SK-N-MC (cell line): ENCODE results near the gene SLFNL1.

Source experiments
- DNase-seq: peaks from one replicate; pipeline ENCODE4 v3.0.0-alpha.2; 2011; ENCODE audit warnings: low read depth, low spot score
- H3K27ac ChIP-seq: fragments of 200-600 bp; sonication (generic); 2 replicates; pipeline ENCODE4 v1.5.1; 2016; ENCODE audit warnings: mixed run types
- H3K36me3 ChIP-seq: fragments of 200-600 bp; sonication (generic); 2 replicates; pipeline ENCODE4 v1.6.1; 2017; ENCODE audit warnings: antibody characterized with exemption, low read length, mixed read lengths; ENCODE audit not compliant: insufficient read depth
- H3K4me3 ChIP-seq: fragments of 200-600 bp; sonication (generic); 2 replicates; pipeline ENCODE4 v1.5.1; 2016
- H3K9ac ChIP-seq: fragments of 200-600 bp; sonication (generic); 2 replicates; pipeline ENCODE4 v1.8.0; 2017; ENCODE audit warnings: mixed run types, mixed read lengths; ENCODE audit not compliant: insufficient read length
- H3K9me3 ChIP-seq: fragments of 200-600 bp; sonication (generic); 2 replicates; pipeline ENCODE4 v1.6.1; 2017; ENCODE audit warnings: low read depth, mild to moderate bottlenecking, antibody characterized with exemption, low read length, moderate library complexity, mixed read lengths
- EZH2 ChIP-seq: fragments of 200-600 bp; sonication (generic); IDR thresholded peaks from one replicate; pipeline ENCODE4 v1.6.1; 2017; ENCODE audit warnings: antibody characterized with exemption
- FOXP2 ChIP-seq: optimal IDR thresholded peaks from 2 replicates; pipeline ENCODE3; 2011; ENCODE audit warnings: mild to moderate bottlenecking, moderate library complexity; ENCODE audit not compliant: insufficient read depth; ENCODE audit errors: extremely low read length, control extremely low read depth
- POLR2AphosphoS5 ChIP-seq: IDR thresholded peaks from 2 replicates; pipeline ENCODE4 v1.6.1; 2012; ENCODE audit warnings: mild to moderate bottlenecking, low read depth, low read length, borderline replicate concordance

Gene SLFNL1

GRCh38 chr1:40981691-40982448 lies 39.7 kb downstream of the SLFNL1 start:
- TF ChIP-seq FOXP2 (no peak), POLR2AphosphoS5 (no peak)
- H3K9ac ChIP-seq = peak overlapping the region; percentile 92
- no peaks in the 10 kb centered on the region for H3K9me3 ChIP-seq
- no peak for DNase-seq
- H3K36me3 ChIP-seq = peaks cover 53% of the 10 kb centered on the region
- H3K4me3 ChIP-seq = peak overlapping the region; percentile 76
- no peak overlapping the region for H3K27ac ChIP-seq

DNA sequence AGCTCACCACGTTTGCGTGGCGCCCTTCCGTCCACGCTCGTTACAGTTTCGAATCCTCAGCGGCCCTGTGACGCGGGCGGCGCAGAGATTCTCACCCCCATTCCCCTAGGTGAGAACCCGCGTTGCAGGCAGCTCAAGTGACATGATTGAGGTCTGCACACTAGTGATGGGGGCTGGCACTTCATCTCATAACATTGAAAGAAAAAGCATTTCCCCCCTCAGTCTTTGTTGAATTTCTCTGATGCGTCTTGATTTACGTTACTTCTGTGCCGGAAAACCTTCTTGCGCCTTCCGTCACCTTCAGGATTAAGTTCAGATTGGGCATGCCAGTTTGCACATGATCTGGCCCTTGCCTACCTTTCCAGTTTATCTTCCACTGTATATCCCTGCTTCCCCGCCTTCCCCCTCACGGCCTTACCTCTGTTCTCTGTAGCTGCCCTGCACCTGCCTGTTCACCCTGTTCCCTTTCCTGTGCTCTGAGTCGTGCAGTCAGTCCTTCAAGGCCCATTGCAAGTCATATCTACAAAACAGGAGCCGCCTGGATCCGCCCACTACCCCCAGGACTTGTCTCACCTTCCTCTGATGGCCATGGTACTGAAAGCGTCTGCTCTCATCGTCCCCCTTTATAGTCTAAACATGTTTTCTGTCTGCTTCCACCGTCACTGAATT lies 40.9 kb downstream of the SLFNL1 start:
- H3K36me3 ChIP-seq = peaks cover 40% of the 10 kb centered on the region
- H3K4me3 ChIP-seq = peak overlapping the region; percentile 76
- no peaks in the 10 kb centered on the region for H3K9me3 ChIP-seq
- peak overlapping the region; percentile 92 for H3K9ac ChIP-seq
- H3K27ac ChIP-seq = peak overlapping the region; percentile 95; the same call in 1 of the 2 replicates
- TF ChIP-seq FOXP2 (no peak), POLR2AphosphoS5 (peak; percentile 50; the same call in 1 of the 2 replicates), EZH2 (no peak)
- no peak for DNase-seq

DNA sequence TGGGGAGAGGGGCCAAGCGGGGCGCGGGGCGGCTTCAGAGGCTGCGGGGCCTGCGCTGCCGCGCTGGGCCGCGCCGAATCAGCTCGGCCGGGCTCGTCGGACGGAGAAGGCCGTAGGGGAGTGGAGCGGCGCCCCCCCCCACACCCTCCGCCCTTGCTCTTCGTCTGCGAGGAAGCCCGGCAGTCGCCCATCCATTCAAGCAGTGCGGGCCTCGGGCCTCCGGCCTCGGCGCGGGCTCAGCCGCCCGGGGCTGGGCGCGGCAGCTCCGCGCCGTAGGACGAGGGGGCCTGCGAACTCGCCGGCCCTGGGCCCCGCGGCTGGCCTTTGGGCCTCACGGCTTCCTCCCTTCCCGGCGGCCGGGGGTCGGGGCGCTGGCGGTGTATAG lies 41.5 kb downstream of the SLFNL1 start:
- peaks cover 35% of the 10 kb centered on the region for H3K36me3 ChIP-seq
- no peak for DNase-seq
- H3K4me3 ChIP-seq = peak overlapping the region; percentile 76
- no peak for TF ChIP-seq POLR2AphosphoS5
- peak overlapping the region; percentile 92 for H3K9ac ChIP-seq
- peak overlapping the region; percentile 95; the same call in 1 of the 2 replicates for H3K27ac ChIP-seq
- no peaks in the 10 kb centered on the region for H3K9me3 ChIP-seq

DNA sequence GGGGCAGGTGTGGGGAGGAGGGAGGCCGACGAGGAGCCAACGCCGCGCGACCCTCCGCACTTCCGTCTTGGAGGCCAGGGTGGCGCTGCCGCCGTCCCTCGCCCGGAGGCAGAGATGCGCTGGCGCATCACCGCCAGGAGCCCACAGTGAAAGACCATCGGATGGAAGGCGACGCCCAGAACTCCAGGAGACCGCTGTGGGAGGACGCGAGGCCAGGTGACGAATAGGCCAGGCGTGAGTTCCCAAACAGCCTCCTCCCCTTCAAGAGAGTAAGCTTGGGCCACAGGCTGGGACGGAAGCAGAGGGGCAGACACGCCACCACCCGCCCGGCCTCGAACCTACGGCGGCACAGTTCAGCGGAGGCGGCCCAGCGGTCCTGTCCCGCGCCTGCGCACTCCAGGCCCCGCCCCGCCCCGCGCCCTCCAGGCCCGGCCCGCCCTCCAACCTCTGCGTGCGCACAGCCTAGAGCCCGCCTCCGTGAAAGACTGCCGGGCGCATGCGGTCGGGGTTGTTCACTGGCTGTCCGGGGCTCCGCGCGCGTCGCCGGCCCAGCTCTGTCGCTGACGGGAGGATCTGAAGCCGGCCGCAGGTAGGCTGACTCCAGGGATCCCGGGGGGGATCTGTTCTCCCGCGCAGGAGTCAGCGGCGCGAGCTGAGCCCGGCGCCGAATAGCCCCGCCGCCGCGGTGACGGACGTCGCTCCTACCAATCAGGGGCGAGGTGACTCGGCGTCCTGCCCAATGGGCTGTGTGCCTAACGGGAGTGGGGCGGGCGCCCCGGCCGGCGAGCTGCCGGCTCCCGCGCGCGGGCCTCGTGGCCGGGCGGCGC lies 42.1 kb downstream of the SLFNL1 start, which contains the start of gene CTPS1:
Gene CTPS1 (plus strand): TSS at position 456 of the 827 bp plus-strand sequence. CDS start 3,595 bp downstream, outside the sequence.
- TF ChIP-seq POLR2AphosphoS5 = peak; percentile 98
- no peak for TF ChIP-seq EZH2
- no peak for TF ChIP-seq FOXP2
- H3K36me3 ChIP-seq = peaks cover 29% of the 10 kb centered on the region
- H3K27ac ChIP-seq = peak within 1 kb of the TSS; percentile 95
- peak within 1 kb of the TSS; percentile 92 for H3K9ac ChIP-seq
- H3K4me3 ChIP-seq = peak within 1 kb of the TSS; percentile 76
- peak; percentile 44 for DNase-seq
- H3K9me3 ChIP-seq = no peaks in the 10 kb centered on the region

GRCh38 chr1:40978886-40979240 lies 42.7 kb downstream of the SLFNL1 start:
- Histone ChIP-seq H3K9me3 (no peaks in the 10 kb centered on the region), H3K27ac (no peak overlapping the region), H3K9ac (no peak overlapping the region), H3K36me3 (peaks cover 23% of the 10 kb centered on the region), H3K4me3 (peak overlapping the region; percentile 76)
- TF ChIP-seq POLR2AphosphoS5 (no peak), EZH2 (no peak)
- DNase-seq = no peak

DNA sequence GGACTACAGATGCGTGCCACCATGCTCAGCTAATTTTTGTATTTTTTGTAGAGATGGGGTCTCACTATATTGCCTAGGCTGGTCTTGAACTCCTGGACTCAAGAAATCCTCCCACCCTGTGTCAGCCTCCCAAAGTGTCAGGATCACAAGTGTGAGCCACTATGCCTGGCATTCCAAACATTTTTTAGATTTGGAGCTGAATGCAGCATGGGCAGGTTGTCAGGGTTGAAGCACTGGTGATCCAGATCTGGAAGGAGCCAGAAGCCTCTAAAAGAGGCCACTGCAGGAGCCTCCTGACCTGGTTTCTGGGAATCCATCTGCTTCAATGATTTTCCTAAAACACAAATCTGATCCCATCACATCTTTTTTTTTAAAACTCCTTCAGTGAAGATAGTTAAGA lies 43.8 kb downstream of the SLFNL1 start:
- DNase-seq = no peak
- Histone ChIP-seq H3K27ac (no peak overlapping the region), H3K36me3 (peaks cover 12% of the 10 kb centered on the region), H3K9ac (no peak overlapping the region), H3K9me3 (no peaks in the 10 kb centered on the region), H3K4me3 (no peak overlapping the region)
- no peak for TF ChIP-seq POLR2AphosphoS5

DNA sequence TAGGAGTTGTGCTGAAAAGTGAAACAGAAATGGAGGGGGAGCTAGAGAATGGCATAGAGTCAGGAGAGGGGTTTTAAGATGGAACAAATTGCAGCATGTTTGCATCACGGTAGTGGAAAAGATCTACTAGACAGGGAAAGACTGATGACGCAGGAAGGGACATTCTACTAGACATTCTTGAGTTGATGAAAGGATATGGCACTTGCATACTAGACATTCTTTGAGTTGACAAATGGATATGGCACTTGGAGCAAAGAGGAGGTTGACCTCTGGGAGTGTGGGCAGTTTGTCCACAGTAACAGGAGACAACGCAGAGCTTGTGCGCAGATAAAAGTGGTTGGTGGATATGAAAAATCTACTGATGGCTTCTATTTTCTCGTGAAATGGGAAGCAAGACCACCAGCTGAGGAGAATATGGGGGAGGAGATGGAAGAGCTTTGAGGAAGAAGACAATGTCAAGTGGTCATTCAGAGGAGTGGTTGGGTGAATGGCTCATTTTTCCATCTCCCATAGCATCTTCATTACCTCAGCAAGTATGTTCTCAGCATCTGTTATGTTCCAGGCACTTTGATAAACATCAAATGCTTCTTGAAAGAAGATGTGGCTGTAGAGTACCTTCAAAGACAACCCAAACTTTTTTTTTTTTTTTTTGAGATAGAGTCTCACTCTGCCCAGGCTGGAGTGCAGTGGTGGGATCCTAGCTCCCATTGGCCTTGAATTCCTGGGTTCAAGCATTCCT lies 44.4 kb downstream of the SLFNL1 start:
- H3K9ac ChIP-seq = no peak overlapping the region
- H3K36me3 ChIP-seq = peaks cover 9% of the 10 kb centered on the region
- no peaks in the 10 kb centered on the region for H3K9me3 ChIP-seq
- no peak overlapping the region for H3K4me3 ChIP-seq
- no peak overlapping the region for H3K27ac ChIP-seq
- DNase-seq = no peak
- no peak for TF ChIP-seq FOXP2
- TF ChIP-seq EZH2 = no peak
- TF ChIP-seq POLR2AphosphoS5 = no peak

GRCh38 chr1:40974945-40975344 lies 46.6 kb downstream of the SLFNL1 start:
- DNase-seq = no peak
- Histone ChIP-seq H3K36me3 (no peaks in the 10 kb centered on the region), H3K9ac (no peak overlapping the region), H3K4me3 (no peak overlapping the region), H3K27ac (no peak overlapping the region), H3K9me3 (no peaks in the 10 kb centered on the region)
- no peak for TF ChIP-seq EZH2
- TF ChIP-seq POLR2AphosphoS5 = no peak
- TF ChIP-seq FOXP2 = no peak
